Measurements from ENCODE around the gene CCDC3. TPM values are rescaled to one million over a fixed set of nuclear protein-coding genes. Genes with fewer than 3 reads are reported as not detected.

The CCDC3 gene
- total RNA-seq, 2 donors from 2014 or later: 10.0 to 14.9 TPM

GRCh38 chr10:12969951-12970350, 31.6 kb downstream of the CCDC3 start:
- H3K4me3 ChIP-seq: no peak overlapping the region
- H3K4me1 ChIP-seq: no peaks in the 10 kb centered on the region
- TF ChIP-seq CTCF (IDR thresholded peaks at IDR 0.05): no peak

GRCh38 chr10:12966067-12966466, 35.4 kb downstream of the CCDC3 start:
- H3K4me3 ChIP-seq: no peak overlapping the region
- no peaks in the 10 kb centered on the region for H3K27me3 ChIP-seq
- peaks cover 0 to 2% of the 10 kb centered on the region in 2 donors for H3K4me1 ChIP-seq
- H3K27ac ChIP-seq: no peak overlapping the region
- peaks cover 0 to 21% of the 10 kb centered on the region in 2 donors for H3K9me3 ChIP-seq
- H3K36me3 ChIP-seq: no peaks in the 10 kb centered on the region
- TF ChIP-seq CTCF (IDR thresholded peaks at IDR 0.05): no peak
- no peak for DNase-seq (ENCODE audit: low spot score)

More at GRCh38 chr10:12969951-12970350, 31.6 kb downstream of the CCDC3 start:
- no peaks in the 10 kb centered on the region for H3K36me3 ChIP-seq
- peaks cover 0 to 21% of the 10 kb centered on the region in 2 donors for H3K9me3 ChIP-seq
- no peaks in the 10 kb centered on the region for H3K27me3 ChIP-seq
- DNase-seq (ENCODE audit: low spot score): no peak
- H3K27ac ChIP-seq: no peak overlapping the region

- no peak overlapping the region for H3K4me3 ChIP-seq
- no peak overlapping the region for H3K27ac ChIP-seq
- DNase-seq (ENCODE audit: low spot score): no peak
- no peaks in the 10 kb centered on the region for H3K27me3 ChIP-seq
- H3K4me1 ChIP-seq: peaks cover 0 to 7% of the 10 kb centered on the region in 2 donors
- peaks cover 0 to 21% of the 10 kb centered on the region in 2 donors for H3K9me3 ChIP-seq
- H3K36me3 ChIP-seq: no peaks in the 10 kb centered on the region
- TF ChIP-seq CTCF (IDR thresholded peaks at IDR 0.05): no peak
Observed at GRCh38 chr10:12965571-12965970, 35.9 kb downstream of the CCDC3 start.

- TF ChIP-seq CTCF (IDR thresholded peaks at IDR 0.05): no peak
- H3K4me1 ChIP-seq: peaks cover 0 to 16% of the 10 kb centered on the region in 2 donors
- no peak overlapping the region for H3K4me3 ChIP-seq
- H3K9me3 ChIP-seq: peaks cover 0 to 10% of the 10 kb centered on the region in 2 donors
- no peaks in the 10 kb centered on the region for H3K36me3 ChIP-seq
- H3K27me3 ChIP-seq: no peaks in the 10 kb centered on the region
- no peak for DNase-seq (ENCODE audit: low spot score)
- H3K27ac ChIP-seq: no peak overlapping the region
Observed at GRCh38 chr10:12962556-12962955, 39.0 kb downstream of the CCDC3 start.

GRCh38 chr10:12961416-12962205, 39.9 kb downstream of the CCDC3 start:
- DNase-seq (ENCODE audit: low spot score): no peak
- TF ChIP-seq CTCF (IDR thresholded peaks at IDR 0.05): no peak
- H3K9me3 ChIP-seq: peaks cover 0 to 11% of the 10 kb centered on the region in 2 donors
- H3K27ac ChIP-seq: no peak overlapping the region
- peaks cover 0 to 16% of the 10 kb centered on the region in 2 donors for H3K4me1 ChIP-seq
- H3K36me3 ChIP-seq: no peaks in the 10 kb centered on the region
- no peak overlapping the region for H3K4me3 ChIP-seq
- H3K27me3 ChIP-seq: no peaks in the 10 kb centered on the region

All from right atrium auricular region (tissue), 2 donors.